Lower lobe of right lung (tissue), 2 donors: ENCODE data around the gene CDH24. TPM values are rescaled to one million over a fixed set of nuclear protein-coding genes. Genes with fewer than 3 reads are reported as not detected.

Experiments used
- ATAC-seq, 2 donors: fragments of 200-7000 bp; cut with Tn5 transposase; one replicate each; pipeline ENCODE4 v1.9.1; 2020 to 2022; ENCODE audit warnings: mild to moderate bottlenecking in 2 of 2, moderate library complexity in 2 of 2
- DNase-seq: peaks from one replicate; pipeline ENCODE4 v3.0.0-alpha.2; 2020
- H3K27ac ChIP-seq: fragments of 200-600 bp; one replicate; pipeline ENCODE4 v1.8.0; 2022
- H3K27me3 ChIP-seq: fragments of 200-600 bp; one replicate; pipeline ENCODE4 v1.8.0; 2022; ENCODE audit warnings: low read depth
- H3K36me3 ChIP-seq: fragments of 200-600 bp; one replicate; pipeline ENCODE4 v1.8.0; 2022; ENCODE audit warnings: mild to moderate bottlenecking
- H3K4me1 ChIP-seq: fragments of 200-600 bp; one replicate; pipeline ENCODE4 v1.8.0; 2022
- H3K4me3 ChIP-seq: fragments of 200-600 bp; one replicate; pipeline ENCODE4 v1.8.0; 2022; ENCODE audit warnings: mild to moderate bottlenecking
- H3K9me3 ChIP-seq: fragments of 200-600 bp; one replicate; pipeline ENCODE4 v1.8.0; 2022
- CTCF ChIP-seq: fragments of 200-600 bp; IDR thresholded peaks from one replicate; pipeline ENCODE4 v1.8.0; 2022; ENCODE audit warnings: antibody characterized with exemption, mild to moderate bottlenecking
- intact Hi-C: fragments of 100-400 bp; cut with DNase I; formaldehyde crosslinking; loops from one replicate; pipeline ENCODE4 v1.11.0; 2022
- total RNA-seq: library from RNA; stranded (reverse); fragmentation: NEBNext Ultra II Directional; extraction: Animal tissue kit (Norgen Biotek cat#: 25700); gene quantifications from one replicate; pipeline ENCODE4 v1.2.1, GENCODE V29; 2021
- donor health status: DM: no; HTN: yes; CAD: no; lungs with severe emphysema.

The CDH24 gene
- total RNA-seq, 1 donor from 2014 or later, result 5.6 TPM

GRCh38 chr14:23104070-23104590 lies 46.8 kb upstream of the CDH24 start:
- DNase-seq, result no peak
- Histone ChIP-seq H3K27me3 (no peaks in the 10 kb centered on the region), H3K27ac (no peak overlapping the region), H3K36me3 (peaks cover 3% of the 10 kb centered on the region), H3K4me3 (no peak overlapping the region), H3K9me3 (no peaks in the 10 kb centered on the region), H3K4me1 (peaks cover 9% of the 10 kb centered on the region)
- intact Hi-C loops, result no loop called here
- no peak for ATAC-seq
- TF ChIP-seq CTCF, result no peak

GRCh38 chr14:23103581-23103980 lies 46.3 kb upstream of the CDH24 start:
- no peak for TF ChIP-seq CTCF
- no peaks in the 10 kb centered on the region for H3K27me3 ChIP-seq
- peaks cover 9% of the 10 kb centered on the region for H3K36me3 ChIP-seq
- no peak for DNase-seq
- H3K27ac ChIP-seq, result no peak overlapping the region
- H3K4me1 ChIP-seq, result peaks cover 14% of the 10 kb centered on the region
- no peak for ATAC-seq
- no peaks in the 10 kb centered on the region for H3K9me3 ChIP-seq
- no peak overlapping the region for H3K4me3 ChIP-seq
- intact Hi-C loops, result no loop called here

- no peak for ATAC-seq
- no peak overlapping the region for H3K27ac ChIP-seq
- no peaks in the 10 kb centered on the region for H3K9me3 ChIP-seq
- H3K27me3 ChIP-seq, result no peaks in the 10 kb centered on the region
- no peak overlapping the region for H3K4me3 ChIP-seq
- H3K4me1 ChIP-seq, result peaks cover 19% of the 10 kb centered on the region
- TF ChIP-seq CTCF, result no peak
- no peak for DNase-seq
- peaks cover 17% of the 10 kb centered on the region for H3K36me3 ChIP-seq
- intact Hi-C loops, result no loop called here
These were observed 45.5 kb upstream of the CDH24 start for GRCh38 chr14:23102801-23103200.

- H3K9me3 ChIP-seq, result no peaks in the 10 kb centered on the region
These were observed 44.8 kb upstream of the CDH24 start for GRCh38 chr14:23101986-23102625.

GRCh38 chr14:23101213-23101970 lies 44.1 kb upstream of the CDH24 start:
- no peak overlapping the region for H3K4me3 ChIP-seq
- H3K4me1 ChIP-seq, result peaks cover 34% of the 10 kb centered on the region
- no peak for TF ChIP-seq CTCF
- DNase-seq (no peak), ATAC-seq (no peak)
- H3K9me3 ChIP-seq, result no peaks in the 10 kb centered on the region
- intact Hi-C loops, result no loop called here
- H3K27ac ChIP-seq, result no peak overlapping the region
- no peaks in the 10 kb centered on the region for H3K27me3 ChIP-seq
- peaks cover 21% of the 10 kb centered on the region for H3K36me3 ChIP-seq

More at GRCh38 chr14:23101986-23102625, 44.8 kb upstream of the CDH24 start:
- intact Hi-C loops, result no loop called here
- DNase-seq, result no peak
- no peak for TF ChIP-seq CTCF
- Histone ChIP-seq H3K27me3 (no peaks in the 10 kb centered on the region), H3K4me3 (no peak overlapping the region), H3K27ac (no peak overlapping the region), H3K36me3 (peaks cover 21% of the 10 kb centered on the region), H3K4me1 (peaks cover 26% of the 10 kb centered on the region)
- ATAC-seq, result no peak
